A549 (cell line): ENCODE data around the gene SRPK1. TPM values are rescaled to one million over a fixed set of nuclear protein-coding genes. Genes with fewer than 3 reads are reported as not detected.

ENCODE experiments used
- ATAC-seq, 2 experiments: fragments of 200-7000 bp in 1 of 2; fragments of >200 bp in 1 of 2; cut with Nextera tagmentation in 1 of 2; cut with Tn5 transposase in 1 of 2; 3 replicates each; pipeline versions ENCODE4 v1.8.0 to v1.9.1; 2018 to 2020; ENCODE audit warnings: mild to moderate bottlenecking in 1 of 2, moderate library complexity in 1 of 2
- CTCF ChIA-PET: fragments of 300-600 bp; sonication (Branson Sonifier 250); formaldehyde crosslinking; extraction: SDS; loops from one replicate; lab custom pipeline; 2021; ENCODE audit warnings: antibody characterized with exemption, inconsistent platforms; lab: Yijun Ruan, JAX
- POLR2A ChIA-PET: fragments of 350-600 bp; formaldehyde crosslinking; extraction: SDS; loops from one replicate; lab custom pipeline; 2021; ENCODE audit warnings: antibody characterized with exemption, inconsistent platforms; lab: Yijun Ruan, JAX
- DNase-seq, 2 experiments: peaks; one replicate each; pipeline versions ENCODE4 v3.0.0 to v3.0.0-alpha.2; 2011 to 2016; ENCODE audit warnings: low read depth in 1 of 2, low spot score in 1 of 2
- FAIRE-seq: peaks from 2 replicates; lab custom pipeline; 2011; peaks lifted over from hg19 to GRCh38; lab: Jason Lieb, UNC
- H3K27ac ChIP-seq, 2 experiments: fragments of >200 bp; sonication (Bioruptor Twin); formaldehyde crosslinking; 3 replicates each; pipeline ENCODE4 v1.5.1; 2016 to 2017
- H3K4me1 ChIP-seq: fragments of >200 bp; sonication (Bioruptor Twin); formaldehyde crosslinking; 3 replicates; pipeline ENCODE4 v1.6.1; 2016
- H3K4me2 ChIP-seq: fragments of >200 bp; sonication (Bioruptor Twin); formaldehyde crosslinking; 3 replicates; pipeline ENCODE4 v1.6.1; 2016
- H3K4me3 ChIP-seq: fragments of >200 bp; sonication (Bioruptor Twin); formaldehyde crosslinking; 3 replicates; pipeline ENCODE4 v1.5.1; 2016
- H3K9me3 ChIP-seq: fragments of >200 bp; sonication (Bioruptor Twin); formaldehyde crosslinking; 3 replicates; pipeline ENCODE4 v1.6.1; 2016
- ATOH8 ChIP-seq: fragments of 250-450 bp; sonication (Bioruptor Pico); IDR thresholded peaks from 2 replicates; pipeline ENCODE4 v1.5.0; 2020; ENCODE audit warnings: low read depth, mild to moderate bottlenecking, moderate library complexity
- CEBPB ChIP-seq, 2 experiments: fragments of >200 bp in 1 of 2; sonication (Bioruptor Twin) in 1 of 2; formaldehyde crosslinking in 1 of 2; IDR thresholded peaks; 2 replicates each; pipeline ENCODE4 v1.6.1; 2012 to 2016
- CHD2 ChIP-seq: fragments of 150-350 bp; IDR thresholded peaks from 2 replicates; pipeline ENCODE4 v1.6.1; 2014; ENCODE audit warnings: low read length; ENCODE audit not compliant: partially characterized antibody
- CTCF ChIP-seq: fragments of >200 bp; sonication (Bioruptor Twin); formaldehyde crosslinking; IDR thresholded peaks from 3 replicates; pipeline ENCODE4 v1.5.1; 2016
- E2F6 ChIP-seq: IDR thresholded peaks from 2 replicates; pipeline ENCODE4 v1.6.1; 2012; ENCODE audit warnings: low read depth, borderline replicate concordance
- FOSB ChIP-seq: fragments of 250-450 bp; sonication (Bioruptor Pico); IDR thresholded peaks from 2 replicates; pipeline ENCODE4 v1.5.0; 2020; ENCODE audit warnings: mild to moderate bottlenecking, moderate library complexity
- HDAC2 ChIP-seq: fragments of 200-600 bp; sonication (generic); IDR thresholded peaks from 2 replicates; pipeline ENCODE4 v1.6.1; 2016
- JUN ChIP-seq, 2 experiments: fragments of >200 bp; sonication (Bioruptor Twin); formaldehyde crosslinking; IDR thresholded peaks; 2 replicates in 1 of 2; 3 replicates in 1 of 2; pipeline ENCODE4 v1.6.1; 2016 to 2017
- KDM1A ChIP-seq: fragments of 200-600 bp; sonication (generic); IDR thresholded peaks from 2 replicates; pipeline ENCODE4 v1.6.1; 2016; ENCODE audit warnings: low read depth, mild to moderate bottlenecking
- KDM5A ChIP-seq: fragments of 200-600 bp; sonication (generic); IDR thresholded peaks from 2 replicates; pipeline ENCODE4 v1.6.1; 2016; ENCODE audit warnings: antibody characterized with exemption, mild to moderate bottlenecking
- MAX ChIP-seq: IDR thresholded peaks from 2 replicates; pipeline ENCODE4 v1.6.1; 2012
- NFE2L2 ChIP-seq: fragments of 150-350 bp; conservative IDR thresholded peaks from 2 replicates; pipeline ENCODE4 v1.6.1; 2014; ENCODE audit warnings: low read length
- NPAS2 ChIP-seq: fragments of 250-450 bp; sonication (Bioruptor Pico); IDR thresholded peaks from 2 replicates; pipeline ENCODE4 v1.8.0; 2022; ENCODE audit warnings: mild to moderate bottlenecking, moderate library complexity, borderline replicate concordance
- NR3C1 ChIP-seq: fragments of >200 bp; sonication (Bioruptor Twin); formaldehyde crosslinking; IDR thresholded peaks from 3 replicates; pipeline ENCODE4 v1.6.1; 2017
- PBX3 ChIP-seq: IDR thresholded peaks from 2 replicates; pipeline ENCODE4 v1.6.1; 2012
- POLR2A ChIP-seq: IDR thresholded peaks from 2 replicates; pipeline ENCODE4 v1.6.1; 2012; ENCODE audit warnings: mild to moderate bottlenecking, low read length
- RARB ChIP-seq: fragments of 250-450 bp; sonication (Bioruptor Pico); IDR thresholded peaks from 2 replicates; pipeline ENCODE4 v1.8.0; 2021; ENCODE audit warnings: mild to moderate bottlenecking, moderate library complexity
- RCOR1 ChIP-seq: fragments of 150-350 bp; IDR thresholded peaks from 2 replicates; pipeline ENCODE4 v1.6.1; 2014; ENCODE audit warnings: antibody characterized with exemption, low read length, low read depth
- SMC3 ChIP-seq: fragments of >200 bp; sonication (Bioruptor Twin); formaldehyde crosslinking; IDR thresholded peaks from 3 replicates; pipeline ENCODE4 v1.6.1; 2018; ENCODE audit warnings: inconsistent platforms
- SREBF2 ChIP-seq: fragments of 450-650 bp; IDR thresholded peaks from 2 replicates; pipeline ENCODE4 v1.6.1; 2014; ENCODE audit warnings: mild to moderate bottlenecking, moderate library complexity
- TFCP2L1 ChIP-seq: fragments of 250-450 bp; sonication (Bioruptor Pico); IDR thresholded peaks from 2 replicates; pipeline ENCODE4 v1.5.0; 2021; ENCODE audit warnings: mild to moderate bottlenecking
- TP53 ChIP-seq: fragments of 250-450 bp; sonication (Bioruptor Pico); IDR thresholded peaks from 2 replicates; pipeline ENCODE4 v1.5.0; 2021; ENCODE audit warnings: mild to moderate bottlenecking, moderate library complexity
- WGBS: methylation state at CpG from one replicate; pipeline ENCODE4 v1.1.6; 2017; ENCODE audit errors: missing lambda C conversion rate; 5-methylcytosine and 5-hydroxymethylcytosine counted together
- polyA plus RNA-seq, 4 experiments: library from polyadenylated mRNA; depleted of rRNA in 3 of 4; stranded (reverse); fragments of >200 nt; fragmentation: RNase III in 1 of 4; extraction: RNeasy Plus Mini Kit Qiagen cat#74134 plus additional on column Dnase treatment in 1 of 4; gene quantifications; 2 replicates in 3 of 4; 3 replicates in 1 of 4; pipeline ENCODE4 v1.2.3, GENCODE V29; 2011 to 2017

The SRPK1 gene
- polyA plus RNA-seq, 2 of the 4 experiments (the other 2 are of a cell fraction), result 46.9 to 65.9 TPM

- Histone ChIP-seq H3K4me2 (no peak overlapping the region), H3K4me1 (no peaks in the 10 kb centered on the region), H3K27ac (no peak overlapping the region), H3K4me3 (no peak overlapping the region), H3K9me3 (no peaks in the 10 kb centered on the region)
- CTCF ChIA-PET, result interaction anchor here (0.7 kb wide), 1 partner anchor 63 kb away, joined by 3 read pairs; no protein-coding TSS in a partner anchor
- POLR2A ChIA-PET, result no interaction called here
- 54% methylated on average over 1 of the region's 1 CpG for WGBS
- DNase-seq, result no peak
- no peak for FAIRE-seq
- no peak for TF ChIP-seq CEBPB (IDR thresholded peaks at IDR 0.05)
- ATAC-seq, result no peak
Measured at GRCh38 chr6:35839019-35839418, 81.9 kb downstream of the SRPK1 start.

- no peak overlapping the region for H3K4me2 ChIP-seq
- DNase-seq (peak in 1 of 2 experiments; percentile 51), ATAC-seq (peak in 1 of 2 experiments; percentile 39; a peak in 1 of 6 replicates)
- CTCF ChIA-PET, result no interaction called here
- no peak overlapping the region; a peak in 1 of 6 replicates for H3K27ac ChIP-seq
- H3K9me3 ChIP-seq, result no peaks in the 10 kb centered on the region
- WGBS, result 71% methylated on average over 7 of the region's 7 CpGs
- H3K4me3 ChIP-seq, result no peak overlapping the region
- H3K4me1 ChIP-seq, result peaks cover 15% of the 10 kb centered on the region; the same call in 2 of the 3 replicates
- TF ChIP-seq CEBPB (IDR thresholded peaks at IDR 0.05), result no peak
- no peak for TF ChIP-seq POLR2A
- no peak for TF ChIP-seq CHD2
- TF ChIP-seq NPAS2 (CRISPR knock-in tag), result no peak
- TF ChIP-seq NR3C1, result no peak
- no peak for TF ChIP-seq MAX
- no peak; the same call in 1 of the 2 replicates for TF ChIP-seq NFE2L2
- TF ChIP-seq, all 56 proteins: peak for 0
- POLR2A ChIA-PET, result no interaction called here
- FAIRE-seq, result no peak
Measured at GRCh38 chr6:35833536-35833935, 87.4 kb downstream of the SRPK1 start.

- no peak overlapping the region for H3K4me3 ChIP-seq
- peaks cover 15% of the 10 kb centered on the region; the same call in 2 of the 3 replicates for H3K4me1 ChIP-seq
- no peak overlapping the region; a peak in 1 of 6 replicates for H3K27ac ChIP-seq
- POLR2A ChIA-PET, result no interaction called here
- FAIRE-seq, result no peak
- no peak overlapping the region for H3K4me2 ChIP-seq
- CTCF ChIA-PET, result no interaction called here
- ATAC-seq, result no peak
- DNase-seq, result no peak
- H3K9me3 ChIP-seq, result no peaks in the 10 kb centered on the region
- 92% methylated on average over 5 of the region's 5 CpGs for WGBS
- TF ChIP-seq KDM5A, result no peak
- no peak for TF ChIP-seq NPAS2 (CRISPR knock-in tag)
- TF ChIP-seq ATOH8, result no peak
- no peak for TF ChIP-seq HDAC2
- TF ChIP-seq FOSB (CRISPR knock-in tag), result no peak
- no peak for TF ChIP-seq RARB
- no peak for TF ChIP-seq CEBPB (IDR thresholded peaks at IDR 0.05)
- TF ChIP-seq E2F6, result no peak
- TF ChIP-seq SREBF2, result no peak
- TF ChIP-seq RCOR1, result no peak
- no peak for TF ChIP-seq KDM1A
- no peak for TF ChIP-seq TP53
- TF ChIP-seq PBX3, result no peak
- no peak for TF ChIP-seq SMC3
- no peak for TF ChIP-seq TFCP2L1 (CRISPR knock-in tag)
- no peak for TF ChIP-seq CTCF
- no peak for TF ChIP-seq JUN (IDR thresholded peaks at IDR 0.05)
Measured at GRCh38 chr6:35831257-35832007, 89.5 kb downstream of the SRPK1 start.
